Measurements from ENCODE around the gene FBXL13. TPM values are rescaled to one million over a fixed set of nuclear protein-coding genes. Genes with fewer than 3 reads are reported as not detected.

FBXL13 gene
- total RNA-seq, 4 donors from 2014 or later = 0.35 to 2.6 (median 1.3) TPM; not detected in 1

GRCh38 chr7:102897211-102897631, 177.4 kb downstream of the FBXL13 start:
- no peaks in the 10 kb centered on the region for H3K36me3 ChIP-seq
- H3K27me3 ChIP-seq = no peaks in the 10 kb centered on the region
- no peak for DNase-seq
- peaks cover 0 to 5% (median 0%) of the 10 kb centered on the region in 4 donors for H3K4me1 ChIP-seq
- no peaks in the 10 kb centered on the region for H3K9me3 ChIP-seq
- no peak overlapping the region for H3K27ac ChIP-seq
- TF ChIP-seq CTCF (IDR thresholded peaks at IDR 0.05) = no peak
- no peak for TF ChIP-seq POLR2A (IDR thresholded peaks at IDR 0.05)
- H3K4me3 ChIP-seq = no peak overlapping the region

GRCh38 chr7:102896585-102896984, 178.0 kb downstream of the FBXL13 start:
- H3K36me3 ChIP-seq = no peaks in the 10 kb centered on the region
- H3K27ac ChIP-seq = no peak overlapping the region
- TF ChIP-seq POLR2A (IDR thresholded peaks at IDR 0.05) = no peak
- TF ChIP-seq CTCF (IDR thresholded peaks at IDR 0.05) = no peak
- no peaks in the 10 kb centered on the region for H3K9me3 ChIP-seq
- no peak overlapping the region for H3K4me3 ChIP-seq
- peaks cover 0 to 5% (median 0%) of the 10 kb centered on the region in 4 donors for H3K4me1 ChIP-seq
- no peak for DNase-seq
- no peaks in the 10 kb centered on the region for H3K27me3 ChIP-seq

- Histone ChIP-seq H3K4me3 (no peak overlapping the region), H3K36me3 (no peaks in the 10 kb centered on the region), H3K27me3 (no peaks in the 10 kb centered on the region), H3K9me3 (no peaks in the 10 kb centered on the region), H3K27ac (no peak overlapping the region), H3K4me1 (peaks cover 0 to 5% (median 0%) of the 10 kb centered on the region in 4 donors)
- DNase-seq = no peak
- TF ChIP-seq POLR2A (IDR thresholded peaks at IDR 0.05) (no peak), CTCF (IDR thresholded peaks at IDR 0.05) (no peak)
These were observed 179.0 kb downstream of the FBXL13 start for GRCh38 chr7:102895602-102896001.

GRCh38 chr7:102892631-102893278, 181.8 kb downstream of the FBXL13 start:
- no peaks in the 10 kb centered on the region for H3K27me3 ChIP-seq
- H3K4me1 ChIP-seq = peaks cover 0 to 5% (median 0%) of the 10 kb centered on the region in 4 donors
- H3K9me3 ChIP-seq = no peaks in the 10 kb centered on the region
- H3K36me3 ChIP-seq = no peaks in the 10 kb centered on the region
- no peak overlapping the region for H3K27ac ChIP-seq
- no peak for TF ChIP-seq CTCF (IDR thresholded peaks at IDR 0.05)
- no peak for TF ChIP-seq POLR2A (IDR thresholded peaks at IDR 0.05)
- no peak overlapping the region for H3K4me3 ChIP-seq
- no peak for DNase-seq

DNA sequence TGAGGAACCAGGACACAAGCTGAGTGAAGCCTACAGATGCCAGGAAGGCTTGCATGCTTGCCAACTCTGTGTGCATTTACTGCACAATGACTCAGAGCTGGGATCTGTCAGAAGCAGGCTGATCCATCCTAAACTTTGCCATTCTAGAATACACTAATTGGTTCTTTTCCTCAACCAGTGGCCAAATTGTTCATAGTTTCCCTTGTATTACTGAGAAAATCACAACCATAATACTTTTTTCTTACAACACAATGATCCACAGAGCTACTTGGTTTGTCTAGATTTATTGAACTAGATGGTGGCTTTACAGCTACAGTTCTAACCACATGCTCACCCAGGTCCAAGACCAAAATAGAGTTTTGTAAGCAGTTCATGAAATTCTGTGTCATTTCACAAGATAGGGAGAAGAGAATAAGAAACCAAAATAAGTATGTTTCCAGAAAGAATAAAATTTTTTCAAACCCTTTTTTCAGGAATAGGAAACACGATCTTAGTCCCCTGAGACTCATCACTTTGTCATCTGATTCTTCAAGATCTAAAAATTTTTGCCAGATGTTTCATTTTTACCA, 182.8 kb downstream of the FBXL13 start:
- no peak for TF ChIP-seq POLR2A (IDR thresholded peaks at IDR 0.05)
- no peak for TF ChIP-seq CTCF (IDR thresholded peaks at IDR 0.05)
- Histone ChIP-seq H3K9me3 (no peaks in the 10 kb centered on the region), H3K4me3 (no peak overlapping the region), H3K4me1 (no peaks in the 10 kb centered on the region), H3K27ac (no peak overlapping the region), H3K27me3 (no peaks in the 10 kb centered on the region), H3K36me3 (no peaks in the 10 kb centered on the region)
- DNase-seq = no peak
